GM12878 (cell line): ENCODE results near the gene ZNF850. TPM values are rescaled to one million over a fixed set of nuclear protein-coding genes. Genes with fewer than 3 reads are reported as not detected.

Source experiments
- PAX5 ChIP-seq: IDR thresholded peaks from 2 replicates; pipeline ENCODE4 v1.6.1; 2011; ENCODE audit warnings: low read depth, low read length, borderline replicate concordance
- PML ChIP-seq: IDR thresholded peaks from 2 replicates; pipeline ENCODE4 v1.6.1; 2012; ENCODE audit warnings: low read length, inconsistent platforms
- STAT3 ChIP-seq: IDR thresholded peaks from 2 replicates; pipeline ENCODE4 v1.6.1; 2011; ENCODE audit warnings: low read depth, low read length, improper control_type of control experiment
- polyA plus RNA-seq, 11 experiments: library from polyadenylated mRNA; depleted of rRNA in 4 of 11; unstranded in 6 of 11; stranded (reverse) in 5 of 11; fragments of >200 nt; fragmentation: Nextera tagmentation in 4 of 11; fragmentation: Illumina TruSeq in 1 of 11; extraction: Ambion mirVana in 4 of 11; extraction: Trizol in 1 of 11; gene quantifications; 1 replicate in 1 of 11; 2 replicates in 10 of 11; pipeline versions ENCODE4 v1.2.1 to v1.2.3, GENCODE V29; 2011 to 2016; ENCODE audit warnings: inconsistent platforms in 2 of 11, missing spikeins in 2 of 11, low read depth in 1 of 11
- total RNA-seq, 4 experiments: library from RNA; depleted of rRNA in 3 of 4; stranded (reverse); fragments of >200 nt in 3 of 4; fragmentation: Illumina TruSeq in 1 of 4; extraction: Trizol in 1 of 4; gene quantifications; 2 replicates each; pipeline versions ENCODE4 v1.2.1 to v1.2.3, GENCODE V29; 2013 to 2021
- TF ChIP-seq, protein P1 (sequence below): fragments of 450-650 bp; IDR thresholded peaks from 2 replicates; pipeline ENCODE4 v1.6.1; 2016; ENCODE audit warnings: mild to moderate bottlenecking, moderate library complexity, borderline replicate concordance
- TF ChIP-seq, protein P2 (sequence below): fragments of 450-650 bp; IDR thresholded peaks from 2 replicates; pipeline ENCODE4 v1.6.1; 2016; ENCODE audit warnings: mild to moderate bottlenecking

ZNF850 gene
- total and polyA plus RNA-seq, 10 of the 15 experiments (the other 5 are each of a cell fraction or from before 2014, with no cell fraction given), result 0.44 to 6.4 (median 2.5) TPM

DNA sequence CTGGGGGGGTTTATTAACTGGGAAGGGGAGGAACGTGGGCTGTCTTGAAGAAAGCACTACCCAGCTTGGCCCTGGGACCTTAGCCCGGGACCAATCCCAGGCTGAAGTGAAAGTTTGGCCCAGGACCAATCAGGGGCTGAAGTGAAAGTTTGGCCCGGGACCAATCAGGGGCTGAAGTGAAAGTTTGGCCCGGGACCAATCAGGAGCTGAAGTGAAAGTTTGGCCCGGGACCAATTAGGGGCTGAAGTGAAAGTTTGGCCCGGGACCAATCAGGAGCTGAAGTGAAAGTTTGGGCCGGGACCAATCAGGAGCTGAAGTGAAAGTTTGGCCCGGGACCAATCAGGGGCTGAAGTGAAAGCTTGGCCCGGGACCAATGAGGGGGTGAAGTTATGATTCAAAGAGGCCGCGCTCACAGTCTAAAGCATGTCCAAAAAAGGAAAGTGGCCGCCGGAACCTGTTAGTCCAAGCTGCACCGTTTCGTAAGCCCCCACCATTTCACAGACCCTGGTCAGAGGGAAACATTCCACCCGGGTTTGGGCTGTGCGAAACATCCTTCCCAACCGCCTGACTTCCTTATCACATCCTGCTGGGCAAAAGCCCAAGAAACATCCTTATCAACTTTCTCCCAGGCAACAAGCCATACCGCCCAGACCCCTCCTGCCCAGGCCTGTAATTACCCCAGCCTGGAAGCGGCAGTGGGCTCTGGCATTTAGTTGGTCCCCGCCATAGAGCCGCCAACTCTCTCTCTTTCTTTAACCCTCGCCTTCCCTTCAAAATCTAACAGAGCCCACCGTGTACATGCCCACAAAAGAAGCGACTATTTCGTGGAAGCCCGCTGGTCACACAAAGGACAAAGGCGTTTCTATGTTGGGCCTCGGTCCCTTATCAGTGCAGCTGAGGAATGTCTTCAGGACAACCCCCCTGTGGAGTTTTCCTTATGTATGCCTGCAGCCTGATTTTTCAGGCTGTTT lies 1.1 kb downstream of the ZNF850 start (continued):
- no peak for TF ChIP-seq PML
- no peak for TF ChIP-seq PAX5
- TF ChIP-seq STAT3, result no peak
- TF ChIP-seq, protein P1, sequence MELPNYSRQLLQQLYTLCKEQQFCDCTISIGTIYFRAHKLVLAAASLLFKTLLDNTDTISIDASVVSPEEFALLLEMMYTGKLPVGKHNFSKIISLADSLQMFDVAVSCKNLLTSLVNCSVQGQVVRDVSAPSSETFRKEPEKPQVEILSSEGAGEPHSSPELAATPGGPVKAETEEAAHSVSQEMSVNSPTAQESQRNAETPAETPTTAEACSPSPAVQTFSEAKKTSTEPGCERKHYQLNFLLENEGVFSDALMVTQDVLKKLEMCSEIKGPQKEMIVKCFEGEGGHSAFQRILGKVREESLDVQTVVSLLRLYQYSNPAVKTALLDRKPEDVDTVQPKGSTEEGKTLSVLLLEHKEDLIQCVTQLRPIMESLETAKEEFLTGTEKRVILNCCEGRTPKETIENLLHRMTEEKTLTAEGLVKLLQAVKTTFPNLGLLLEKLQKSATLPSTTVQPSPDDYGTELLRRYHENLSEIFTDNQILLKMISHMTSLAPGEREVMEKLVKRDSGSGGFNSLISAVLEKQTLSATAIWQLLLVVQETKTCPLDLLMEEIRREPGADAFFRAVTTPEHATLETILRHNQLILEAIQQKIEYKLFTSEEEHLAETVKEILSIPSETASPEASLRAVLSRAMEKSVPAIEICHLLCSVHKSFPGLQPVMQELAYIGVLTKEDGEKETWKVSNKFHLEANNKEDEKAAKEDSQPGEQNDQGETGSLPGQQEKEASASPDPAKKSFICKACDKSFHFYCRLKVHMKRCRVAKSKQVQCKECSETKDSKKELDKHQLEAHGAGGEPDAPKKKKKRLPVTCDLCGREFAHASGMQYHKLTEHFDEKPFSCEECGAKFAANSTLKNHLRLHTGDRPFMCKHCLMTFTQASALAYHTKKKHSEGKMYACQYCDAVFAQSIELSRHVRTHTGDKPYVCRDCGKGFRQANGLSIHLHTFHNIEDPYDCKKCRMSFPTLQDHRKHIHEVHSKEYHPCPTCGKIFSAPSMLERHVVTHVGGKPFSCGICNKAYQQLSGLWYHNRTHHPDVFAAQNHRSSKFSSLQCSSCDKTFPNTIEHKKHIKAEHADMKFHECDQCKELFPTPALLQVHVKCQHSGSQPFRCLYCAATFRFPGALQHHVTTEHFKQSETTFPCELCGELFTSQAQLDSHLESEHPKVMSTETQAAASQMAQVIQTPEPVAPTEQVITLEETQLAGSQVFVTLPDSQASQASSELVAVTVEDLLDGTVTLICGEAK, result no peak
- TF ChIP-seq, protein P2, sequence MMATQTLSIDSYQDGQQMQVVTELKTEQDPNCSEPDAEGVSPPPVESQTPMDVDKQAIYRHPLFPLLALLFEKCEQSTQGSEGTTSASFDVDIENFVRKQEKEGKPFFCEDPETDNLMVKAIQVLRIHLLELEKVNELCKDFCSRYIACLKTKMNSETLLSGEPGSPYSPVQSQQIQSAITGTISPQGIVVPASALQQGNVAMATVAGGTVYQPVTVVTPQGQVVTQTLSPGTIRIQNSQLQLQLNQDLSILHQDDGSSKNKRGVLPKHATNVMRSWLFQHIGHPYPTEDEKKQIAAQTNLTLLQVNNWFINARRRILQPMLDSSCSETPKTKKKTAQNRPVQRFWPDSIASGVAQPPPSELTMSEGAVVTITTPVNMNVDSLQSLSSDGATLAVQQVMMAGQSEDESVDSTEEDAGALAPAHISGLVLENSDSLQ, result no peak
